ENCODE measurements around the gene MYOD1.

Gene MYOD1

GRCh38 chr11:17686231-17686980 is 33.0 kb upstream of the MYOD1 start:
- no peak for TF ChIP-seq CTCF (conservative IDR thresholded peaks at IDR 0.05; ENCODE audit: low read depth, low read length)
- no peak overlapping the region for H3K4me3 ChIP-seq (ENCODE audit: low read depth, low read length)
- no peak for DNase-seq (ENCODE audit: low read depth)

- DNase-seq (ENCODE audit: low read depth): no peak
- H3K4me3 ChIP-seq (ENCODE audit: low read depth, low read length): no peak overlapping the region
- no peak for TF ChIP-seq CTCF (conservative IDR thresholded peaks at IDR 0.05; ENCODE audit: low read depth, low read length)
Observed at GRCh38 chr11:17687946-17688670, 31.3 kb upstream of the MYOD1 start.

GRCh38 chr11:17691550-17691949 is 27.8 kb upstream of the MYOD1 start:
- DNase-seq (ENCODE audit: low read depth): no peak
- no peak overlapping the region for H3K4me3 ChIP-seq (ENCODE audit: low read depth, low read length)
- TF ChIP-seq CTCF (conservative IDR thresholded peaks at IDR 0.05; ENCODE audit: low read depth, low read length): no peak

- no peak for DNase-seq (ENCODE audit: low read depth)
- TF ChIP-seq CTCF (conservative IDR thresholded peaks at IDR 0.05; ENCODE audit: low read depth, low read length): no peak
- no peak overlapping the region for H3K4me3 ChIP-seq (ENCODE audit: low read depth, low read length)
Observed at GRCh38 chr11:17691976-17692375, 27.4 kb upstream of the MYOD1 start.

- no peak overlapping the region for H3K4me3 ChIP-seq (ENCODE audit: low read depth, low read length)
- TF ChIP-seq CTCF (conservative IDR thresholded peaks at IDR 0.05; ENCODE audit: low read depth, low read length): no peak
- no peak for DNase-seq (ENCODE audit: low read depth)
Observed at GRCh38 chr11:17692931-17693330, 26.4 kb upstream of the MYOD1 start.

- H3K4me3 ChIP-seq (ENCODE audit: low read depth, low read length): no peak overlapping the region
- DNase-seq (ENCODE audit: low read depth): no peak
- no peak for TF ChIP-seq CTCF (conservative IDR thresholded peaks at IDR 0.05; ENCODE audit: low read depth, low read length)
Observed at GRCh38 chr11:17693531-17693930, 25.8 kb upstream of the MYOD1 start.
